ENCODE results near the gene TMC6. TPM values are rescaled to one million over a fixed set of nuclear protein-coding genes. Genes with fewer than 3 reads are reported as not detected.
A peak's percentile ranks its signal among the peaks of the same experiment; 100 is the strongest.
"Not testable (repeated sequence)": the region's sequence is repeated elsewhere in the genome, so short reads cannot be mapped to it uniquely, and the experiment has no call there.

The TMC6 gene
- total RNA-seq, 1 experiment from 2014 or later, result 22.9 TPM

DNA sequence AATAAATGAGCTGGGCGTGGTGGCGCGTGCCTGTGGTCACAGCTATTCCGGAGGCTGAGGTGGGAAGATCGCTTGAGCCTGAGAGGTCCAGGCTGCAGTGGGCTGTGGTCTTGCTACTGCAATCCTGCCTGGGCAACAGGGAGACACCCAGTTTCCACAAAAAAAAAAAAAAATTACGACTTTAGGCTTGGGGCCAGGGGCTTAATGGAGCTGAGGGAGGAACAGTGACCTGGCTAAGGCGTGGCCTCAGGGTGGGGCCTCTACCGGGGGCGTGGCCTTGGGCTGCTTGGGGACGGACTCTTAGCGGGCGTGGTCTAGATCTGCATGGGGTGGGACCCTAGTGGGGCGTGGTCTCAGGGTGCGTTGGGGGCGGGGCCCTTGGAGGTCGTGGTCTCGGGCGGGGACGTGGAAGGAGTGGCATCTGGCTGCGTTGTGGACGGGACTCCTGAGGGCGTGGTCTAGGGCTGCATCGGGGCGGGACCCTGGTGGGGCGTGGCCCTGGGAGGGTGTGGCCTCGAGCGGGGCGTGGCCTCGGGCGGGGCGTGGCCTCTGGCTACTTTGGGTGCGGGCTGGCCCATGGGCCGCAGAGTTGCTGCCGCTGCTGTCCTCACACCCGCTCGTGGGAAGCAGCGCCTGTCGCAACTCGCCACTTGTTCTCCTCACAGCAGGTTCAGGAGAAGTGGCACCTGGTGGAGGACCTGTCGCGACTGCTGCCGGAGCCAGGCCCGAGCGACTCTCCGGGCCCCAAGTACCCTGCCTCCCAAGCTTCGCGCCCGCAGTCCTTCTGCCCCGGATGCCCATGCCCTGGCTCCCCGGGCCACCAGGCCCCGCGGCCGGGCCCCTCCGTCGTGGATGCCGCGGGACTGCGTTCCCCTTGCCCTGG, 11.9 kb upstream of the TMC6 start:
- BruUV-seq (replicated peaks), result no TSS peak
- Histone ChIP-seq H3K36me3 (ENCODE audit: insufficient read depth, low read length, poor library complexity, severe bottlenecking) (no peaks in the 10 kb centered on the region), H3K4me3 (ENCODE audit: low read depth, low read length, poor library complexity, severe bottlenecking) (no peak overlapping the region), H3K27ac (ENCODE audit: low read depth, low read length, poor library complexity, severe bottlenecking) (no peak overlapping the region), H3K27me3 (replicated peaks; ENCODE audit: insufficient read depth, low read depth, low read length, poor library complexity) (no peaks in the 10 kb centered on the region), H3K4me1 (ENCODE audit: insufficient read depth, low read length, poor library complexity, severe bottlenecking) (peaks cover 9% of the 10 kb centered on the region), H3K9me3 (ENCODE audit: low read depth, low read length, poor library complexity, severe bottlenecking) (no peaks in the 10 kb centered on the region)
- intact Hi-C loops (cut with micrococcal nuclease; ENCODE audit: unreplicated experiment), result no loop called here
- ChIA-PET CTCF (interaction anchor here (1.0 kb wide), 1 partner anchor 55 kb away, joined by 4 read pairs; no protein-coding TSS in a partner anchor), POLR2A (ENCODE audit: low non-redundant PET) (interaction anchor here (0.6 kb wide), 1 partner anchor 237 kb away, joined by 5 read pairs; no protein-coding TSS in a partner anchor)
- no peak for TF ChIP-seq EZH2 (IDR thresholded peaks at IDR 0.05; ENCODE audit: borderline replicate concordance, low read depth, low read length, poor library complexity, severe bottlenecking)
- TF ChIP-seq, protein P1, sequence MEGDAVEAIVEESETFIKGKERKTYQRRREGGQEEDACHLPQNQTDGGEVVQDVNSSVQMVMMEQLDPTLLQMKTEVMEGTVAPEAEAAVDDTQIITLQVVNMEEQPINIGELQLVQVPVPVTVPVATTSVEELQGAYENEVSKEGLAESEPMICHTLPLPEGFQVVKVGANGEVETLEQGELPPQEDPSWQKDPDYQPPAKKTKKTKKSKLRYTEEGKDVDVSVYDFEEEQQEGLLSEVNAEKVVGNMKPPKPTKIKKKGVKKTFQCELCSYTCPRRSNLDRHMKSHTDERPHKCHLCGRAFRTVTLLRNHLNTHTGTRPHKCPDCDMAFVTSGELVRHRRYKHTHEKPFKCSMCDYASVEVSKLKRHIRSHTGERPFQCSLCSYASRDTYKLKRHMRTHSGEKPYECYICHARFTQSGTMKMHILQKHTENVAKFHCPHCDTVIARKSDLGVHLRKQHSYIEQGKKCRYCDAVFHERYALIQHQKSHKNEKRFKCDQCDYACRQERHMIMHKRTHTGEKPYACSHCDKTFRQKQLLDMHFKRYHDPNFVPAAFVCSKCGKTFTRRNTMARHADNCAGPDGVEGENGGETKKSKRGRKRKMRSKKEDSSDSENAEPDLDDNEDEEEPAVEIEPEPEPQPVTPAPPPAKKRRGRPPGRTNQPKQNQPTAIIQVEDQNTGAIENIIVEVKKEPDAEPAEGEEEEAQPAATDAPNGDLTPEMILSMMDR (conservative IDR thresholded peaks at IDR 0.05; ENCODE audit: low read depth, low read length), result no peak
- DNase-seq (ENCODE audit: low spot score), result peak; percentile 98

DNA sequence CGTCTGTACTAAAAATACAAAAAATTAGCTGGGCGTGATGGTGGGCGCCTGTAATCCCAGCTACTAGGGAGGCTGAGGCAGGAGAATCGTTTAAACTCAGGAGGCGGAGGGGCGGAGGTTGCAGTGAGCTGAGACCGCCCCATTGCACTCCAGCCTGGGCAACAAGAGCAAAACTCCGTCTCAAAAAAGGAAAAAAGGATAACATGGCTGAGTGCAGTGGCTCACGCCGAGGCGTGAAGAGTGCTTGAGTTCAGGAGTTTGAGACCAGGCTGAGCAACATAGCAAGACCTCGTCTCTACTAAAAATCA, 11.3 kb upstream of the TMC6 start:
- H3K36me3 ChIP-seq (ENCODE audit: insufficient read depth, low read length, poor library complexity, severe bottlenecking); H3K27ac ChIP-seq (ENCODE audit: low read depth, low read length, poor library complexity, severe bottlenecking); intact Hi-C loops (cut with micrococcal nuclease; ENCODE audit: unreplicated experiment); BruUV-seq (replicated peaks); H3K4me1 ChIP-seq (ENCODE audit: insufficient read depth, low read length, poor library complexity, severe bottlenecking); H3K4me3 ChIP-seq (ENCODE audit: low read depth, low read length, poor library complexity, severe bottlenecking); H3K9me3 ChIP-seq (ENCODE audit: low read depth, low read length, poor library complexity, severe bottlenecking); DNase-seq (ENCODE audit: low spot score); POLR2A ChIA-PET (ENCODE audit: low non-redundant PET); H3K27me3 ChIP-seq (replicated peaks; ENCODE audit: insufficient read depth, low read depth, low read length, poor library complexity): not testable (repeated sequence)
- CTCF ChIA-PET, result interaction anchor here (1.0 kb wide), 1 partner anchor 55 kb away, joined by 4 read pairs; no protein-coding TSS in a partner anchor

DNA sequence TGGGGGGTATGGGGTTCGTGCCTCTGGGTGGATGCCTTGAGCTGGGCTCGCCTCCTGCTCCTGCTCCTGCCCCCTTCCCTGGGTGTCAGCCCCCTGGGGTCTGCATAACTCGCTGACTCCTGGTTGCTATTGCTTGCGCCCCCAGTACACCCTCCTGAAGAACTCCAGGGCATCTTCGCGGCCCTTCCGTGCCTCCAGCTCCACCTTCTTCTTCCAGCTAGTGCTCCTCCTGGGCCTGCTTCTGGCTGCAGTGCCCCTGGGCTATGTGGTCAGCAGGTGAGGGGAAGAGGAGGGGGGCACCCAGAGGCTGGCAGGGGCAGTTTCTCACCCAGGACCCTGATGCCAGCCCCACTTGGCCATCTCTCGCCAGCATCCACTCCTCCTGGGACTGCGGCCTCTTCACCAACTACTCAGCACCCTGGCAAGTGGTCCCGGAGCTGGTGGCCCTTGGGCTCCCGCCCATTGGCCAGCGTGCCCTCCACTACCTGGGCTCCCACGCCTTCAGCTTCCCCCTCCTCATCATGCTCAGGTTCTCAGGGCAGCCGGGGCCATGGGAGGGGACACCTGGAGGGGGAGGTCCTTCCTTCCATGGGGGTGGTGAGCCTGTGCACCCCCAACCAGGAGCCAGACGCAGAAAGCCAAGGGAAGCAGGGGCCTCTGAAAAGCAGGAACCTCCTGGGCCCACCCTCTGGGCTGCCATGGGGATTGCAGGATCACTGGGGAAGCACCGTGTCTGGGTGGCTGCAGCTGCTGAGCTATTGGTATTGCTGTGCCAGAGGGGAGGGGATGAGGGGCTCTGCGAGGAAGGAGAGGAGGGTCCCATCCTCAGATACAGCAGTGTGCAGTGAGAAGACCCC, 9.9 kb upstream of the TMC6 start:
- no peak overlapping the region for H3K27ac ChIP-seq (ENCODE audit: low read depth, low read length, poor library complexity, severe bottlenecking)
- TF ChIP-seq, protein P1 (conservative IDR thresholded peaks at IDR 0.05; ENCODE audit: low read depth, low read length), result no peak
- no peak for TF ChIP-seq EZH2 (IDR thresholded peaks at IDR 0.05; ENCODE audit: borderline replicate concordance, low read depth, low read length, poor library complexity, severe bottlenecking)
- H3K27me3 ChIP-seq (replicated peaks; ENCODE audit: insufficient read depth, low read depth, low read length, poor library complexity), result no peaks in the 10 kb centered on the region
- no TSS peak for BruUV-seq (replicated peaks)
- peaks cover 9% of the 10 kb centered on the region for H3K4me1 ChIP-seq (ENCODE audit: insufficient read depth, low read length, poor library complexity, severe bottlenecking)
- POLR2A ChIA-PET (ENCODE audit: low non-redundant PET), result no interaction called here
- intact Hi-C loops (cut with micrococcal nuclease; ENCODE audit: unreplicated experiment), result no loop called here
- no peak overlapping the region for H3K4me3 ChIP-seq (ENCODE audit: low read depth, low read length, poor library complexity, severe bottlenecking)
- no peak for DNase-seq (ENCODE audit: low spot score)
- no peaks in the 10 kb centered on the region for H3K9me3 ChIP-seq (ENCODE audit: low read depth, low read length, poor library complexity, severe bottlenecking)
- CTCF ChIA-PET, result interaction anchor here (0.5 kb wide), 1 partner anchor 13 kb away, joined by 8 read pairs; no protein-coding TSS in a partner anchor
- no peaks in the 10 kb centered on the region for H3K36me3 ChIP-seq (ENCODE audit: insufficient read depth, low read length, poor library complexity, severe bottlenecking)
